CD4-positive, alpha-beta memory T cell (primary cell): ENCODE measurements around the gene PEBP1. TPM values are rescaled to one million over a fixed set of nuclear protein-coding genes. Genes with fewer than 3 reads are reported as not detected.

ENCODE experiments used
- CTCF ChIA-PET: fragments of 350-600 bp; sonication (Branson Sonifier 250); formaldehyde crosslinking; loops from one replicate; lab custom pipeline; 2021; ENCODE audit warnings: inconsistent platforms; ENCODE audit not compliant: partially characterized antibody; lab: Charles Lee
- POLR2A ChIA-PET: fragments of 350-600 bp; sonication (Branson Sonifier 250); formaldehyde crosslinking; loops from one replicate; lab custom pipeline; 2021; ENCODE audit not compliant: partially characterized antibody; lab: Charles Lee
- DNase-seq, 5 donors: peaks; one replicate each; pipeline versions ENCODE4 v3.0.0 to v3.0.0-alpha.2; 2020 to 2022; ENCODE audit warnings: mixed read lengths in 1 of 5
- H3K27ac ChIP-seq: one replicate; pipeline ENCODE4 v1.7.0; 2013; ENCODE audit warnings: low read depth, low read length
- H3K27me3 ChIP-seq: 2 replicates; pipeline ENCODE4 v1.7.0; 2013; ENCODE audit warnings: mild to moderate bottlenecking, low read length, moderate library complexity; ENCODE audit not compliant: insufficient read depth
- H3K36me3 ChIP-seq: 2 replicates; pipeline ENCODE4 v1.7.0; 2013; ENCODE audit warnings: mild to moderate bottlenecking, low read length, moderate library complexity; ENCODE audit not compliant: insufficient read depth
- H3K4me1 ChIP-seq: 2 replicates; pipeline ENCODE4 v1.7.0; 2013; ENCODE audit warnings: mild to moderate bottlenecking, low read length, moderate library complexity; ENCODE audit not compliant: insufficient read depth
- H3K4me3 ChIP-seq, 2 donors: one replicate each; pipeline ENCODE4 v1.7.0; 2013; ENCODE audit warnings: low read length in 2 of 2, mild to moderate bottlenecking in 1 of 2
- H3K9me3 ChIP-seq, 2 donors: one replicate each; pipeline ENCODE4 v1.7.0; 2013; ENCODE audit warnings: low read length in 2 of 2, control low read depth in 1 of 2; ENCODE audit not compliant: control insufficient read depth in 1 of 2
- H3K27ac Mint-ChIP-seq, 7 donors: one replicate each; pipeline ENCODE4 v1.8.0; 2020 to 2021; ENCODE audit warnings: mixed read lengths in 7 of 7, mild to moderate bottlenecking in 6 of 7, inconsistent platforms in 3 of 7, moderate library complexity in 3 of 7
- H3K27me3 Mint-ChIP-seq, 2 donors: one replicate each; pipeline ENCODE4 v1.8.0; 2020 to 2021; ENCODE audit warnings: mixed read lengths in 2 of 2
- H3K36me3 Mint-ChIP-seq, 2 donors: one replicate each; pipeline ENCODE4 v1.8.0; 2020 to 2021; ENCODE audit warnings: mixed read lengths in 2 of 2, inconsistent platforms in 1 of 2, mild to moderate bottlenecking in 1 of 2
- H3K4me1 Mint-ChIP-seq, 4 donors: one replicate each; pipeline ENCODE4 v1.8.0; 2020 to 2021; ENCODE audit warnings: mixed read lengths in 4 of 4, mild to moderate bottlenecking in 1 of 4
- H3K4me3 Mint-ChIP-seq, 8 donors: one replicate each; pipeline ENCODE4 v1.8.0; 2020 to 2021; ENCODE audit warnings: mixed read lengths in 8 of 8, mild to moderate bottlenecking in 7 of 8, moderate library complexity in 6 of 8, inconsistent platforms in 3 of 8
- H3K9me3 Mint-ChIP-seq, 8 donors: one replicate each; pipeline ENCODE4 v1.8.0; 2020 to 2021; ENCODE audit warnings: mixed read lengths in 8 of 8, mild to moderate bottlenecking in 5 of 8, inconsistent platforms in 3 of 8, moderate library complexity in 1 of 8
- intact Hi-C: fragments of 100-400 bp; cut with micrococcal nuclease; formaldehyde crosslinking; loops from one replicate; pipeline ENCODE4 v1.15.1; 2023
- polyA plus RNA-seq, 2 donors: library from polyadenylated mRNA; unstranded; fragments of 300-500 nt; fragmentation: Illumina TruSeq; gene quantifications; one replicate each; pipeline ENCODE4 v1.2.3, GENCODE V29; 2021
- total RNA-seq, 2 experiments: library from RNA; stranded (reverse); gene quantifications; one replicate each; pipeline ENCODE4 v1.2.3, GENCODE V29; 2021

The PEBP1 gene
- total and polyA plus RNA-seq, 4 experiments from 2014 or later, result 95.9 to 422 (median 226) TPM

DNA sequence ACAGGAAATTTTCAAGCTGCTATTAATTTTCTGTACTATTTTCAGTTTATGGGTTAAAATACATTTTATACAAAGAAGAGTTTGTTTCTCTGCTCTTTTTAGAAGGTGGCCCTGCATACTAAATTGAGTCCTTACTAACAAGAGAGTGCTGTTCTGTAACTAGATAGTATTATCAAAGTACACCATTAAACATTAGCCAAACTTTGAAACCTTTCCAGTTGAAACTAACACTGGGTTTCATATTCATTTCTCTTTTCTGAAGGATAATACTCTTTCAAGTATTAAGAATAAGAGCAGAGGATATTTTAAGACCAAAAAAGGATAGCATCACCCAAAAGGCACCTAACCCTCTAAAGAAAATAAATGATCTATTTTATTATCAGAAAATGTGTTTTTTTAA, 47.2 kb downstream of the PEBP1 start:
- no peaks in the 10 kb centered on the region for H3K9me3 ChIP-seq
- H3K27ac ChIP-seq, result no peak overlapping the region
- H3K9me3 Mint-ChIP-seq, result no peaks in the 10 kb centered on the region
- intact Hi-C loops, result loop anchor here (5.0 kb wide), 2 partner anchors 46 to 174 kb away; partner anchors contain the start of gene PEBP1
- peaks cover 4% of the 10 kb centered on the region for H3K4me1 ChIP-seq
- ChIA-PET POLR2A (interaction anchor here (1.1 to 4.9 kb wide), 2 partner anchors 9 to 193 kb away, joined by 3 to 25 read pairs; partner anchors contain the start of gene SUDS3), CTCF (interaction anchor here (0.5 to 6.2 kb wide), 14 partner anchors 8 to 1467 kb away, joined by 3 to 90 read pairs (median 8); partner anchors contain the start of genes PEBP1 and SUDS3)
- DNase-seq, result no peak
- no peak overlapping the region for H3K4me3 ChIP-seq
- H3K36me3 ChIP-seq, result peaks cover 15% of the 10 kb centered on the region
- H3K27me3 ChIP-seq, result no peaks in the 10 kb centered on the region
- H3K27me3 Mint-ChIP-seq, result no peaks in the 10 kb centered on the region
- H3K4me1 Mint-ChIP-seq, result peaks cover 12 to 23% (median 14%) of the 10 kb centered on the region in 4 donors
- peak overlapping the region in 4 of 7 donors; percentile 7 to 57 (median 46) for H3K27ac Mint-ChIP-seq
- no peak overlapping the region for H3K4me3 Mint-ChIP-seq
- peaks cover 24 to 36% of the 10 kb centered on the region in 2 donors for H3K36me3 Mint-ChIP-seq

DNA sequence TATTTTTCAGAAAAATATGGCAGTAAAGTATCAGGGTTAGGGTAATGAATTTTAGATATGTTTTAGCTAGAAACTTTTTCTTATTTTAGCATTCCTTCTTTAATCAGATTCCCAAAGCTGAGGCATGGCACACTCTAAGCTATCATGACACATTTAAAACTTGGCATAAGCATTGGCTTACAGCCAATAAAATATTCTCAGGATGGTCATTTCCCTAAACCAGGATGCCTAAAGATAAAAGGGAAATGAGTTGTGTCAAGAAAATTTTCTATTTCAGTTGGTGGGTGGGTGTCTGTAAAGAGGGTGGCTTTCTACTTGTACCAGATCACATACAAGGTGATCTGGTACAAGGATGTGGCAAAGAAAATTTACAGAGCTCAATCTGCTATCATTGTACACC, 47.8 kb downstream of the PEBP1 start:
- Histone ChIP-seq H3K9me3 (no peaks in the 10 kb centered on the region), H3K4me3 (no peak overlapping the region), H3K27ac (no peak overlapping the region), H3K36me3 (peaks cover 12% of the 10 kb centered on the region), H3K4me1 (peaks cover 4% of the 10 kb centered on the region), H3K27me3 (no peaks in the 10 kb centered on the region)
- Mint-ChIP-seq H3K27me3 (no peaks in the 10 kb centered on the region), H3K4me3 (no peak overlapping the region), H3K27ac (no peak overlapping the region), H3K9me3 (no peaks in the 10 kb centered on the region), H3K36me3 (peaks cover 24 to 35% of the 10 kb centered on the region in 2 donors), H3K4me1 (peaks cover 12 to 23% (median 14%) of the 10 kb centered on the region in 4 donors)
- POLR2A ChIA-PET, result interaction anchor here (1.1 to 4.9 kb wide), 2 partner anchors 10 to 193 kb away, joined by 3 to 25 read pairs; partner anchors contain the start of gene SUDS3
- CTCF ChIA-PET, result interaction anchor here (0.5 to 6.2 kb wide), 12 partner anchors 9 to 1466 kb away, joined by 3 to 90 read pairs (median 8); partner anchors contain the start of genes PEBP1 and SUDS3
- DNase-seq, result no peak
- intact Hi-C loops, result loop anchor here (5.0 kb wide), 2 partner anchors 46 to 174 kb away; partner anchors contain the start of gene PEBP1

DNA sequence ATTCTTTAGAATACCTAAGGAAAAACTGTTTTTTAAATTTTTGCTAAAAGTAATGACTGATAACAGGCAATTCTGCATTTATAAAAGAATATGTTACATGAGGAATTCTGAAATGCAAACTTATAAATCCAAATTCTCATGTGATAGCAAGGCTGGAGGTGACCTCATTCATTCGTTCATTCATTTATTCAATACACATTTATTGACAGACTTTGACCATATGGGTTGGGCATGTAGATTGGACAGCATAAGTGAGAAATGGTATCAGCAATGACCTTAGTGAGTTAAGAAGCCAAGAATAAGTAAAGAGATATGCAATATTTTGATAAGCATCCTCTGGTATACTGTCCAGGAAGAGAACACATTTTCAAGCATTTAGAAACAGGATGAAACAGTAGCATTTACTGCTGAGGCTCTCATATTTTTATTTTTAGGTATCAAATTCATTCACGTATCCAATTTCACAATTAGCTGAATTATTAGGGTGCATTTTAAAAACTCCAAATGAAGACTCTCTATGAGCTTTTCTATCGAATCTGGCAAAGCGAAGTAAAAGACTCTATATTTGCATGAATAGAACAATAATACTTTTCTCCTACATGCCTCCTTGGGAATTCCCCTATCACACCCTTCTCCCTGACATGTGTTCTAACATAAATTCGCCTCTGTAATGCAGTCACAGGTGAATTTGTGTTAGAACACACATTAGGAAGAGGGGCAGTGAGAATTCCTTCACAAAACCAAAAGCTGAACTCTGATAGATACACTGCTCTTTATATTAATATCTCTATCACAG, 49.9 kb downstream of the PEBP1 start:
- intact Hi-C loops, result no loop called here
- H3K27me3 Mint-ChIP-seq, result no peaks in the 10 kb centered on the region
- no peaks in the 10 kb centered on the region for H3K9me3 ChIP-seq
- peaks cover 28 to 42% of the 10 kb centered on the region in 2 donors for H3K36me3 Mint-ChIP-seq
- peaks cover 4% of the 10 kb centered on the region for H3K4me1 ChIP-seq
- ChIA-PET CTCF (interaction anchor here (1.0 to 4.0 kb wide), 4 partner anchors 11 to 329 kb away, joined by 3 to 21 read pairs (median 7); partner anchors contain the start of gene SUDS3), POLR2A (interaction anchor here (4.9 kb wide), 1 partner anchor 190 kb away, joined by 25 read pairs; the partner anchor contains the start of gene SUDS3)
- no peaks in the 10 kb centered on the region for H3K27me3 ChIP-seq
- H3K27ac ChIP-seq, result no peak overlapping the region
- DNase-seq, result no peak
- H3K36me3 ChIP-seq, result no peaks in the 10 kb centered on the region
- H3K4me3 ChIP-seq, result no peak overlapping the region
- H3K9me3 Mint-ChIP-seq, result no peaks in the 10 kb centered on the region
- no peak overlapping the region for H3K4me3 Mint-ChIP-seq
- peak overlapping the region in 6 of 7 donors; percentile 42 to 71 (median 56) for H3K27ac Mint-ChIP-seq
- H3K4me1 Mint-ChIP-seq, result peaks cover 12 to 23% (median 14%) of the 10 kb centered on the region in 4 donors

DNA sequence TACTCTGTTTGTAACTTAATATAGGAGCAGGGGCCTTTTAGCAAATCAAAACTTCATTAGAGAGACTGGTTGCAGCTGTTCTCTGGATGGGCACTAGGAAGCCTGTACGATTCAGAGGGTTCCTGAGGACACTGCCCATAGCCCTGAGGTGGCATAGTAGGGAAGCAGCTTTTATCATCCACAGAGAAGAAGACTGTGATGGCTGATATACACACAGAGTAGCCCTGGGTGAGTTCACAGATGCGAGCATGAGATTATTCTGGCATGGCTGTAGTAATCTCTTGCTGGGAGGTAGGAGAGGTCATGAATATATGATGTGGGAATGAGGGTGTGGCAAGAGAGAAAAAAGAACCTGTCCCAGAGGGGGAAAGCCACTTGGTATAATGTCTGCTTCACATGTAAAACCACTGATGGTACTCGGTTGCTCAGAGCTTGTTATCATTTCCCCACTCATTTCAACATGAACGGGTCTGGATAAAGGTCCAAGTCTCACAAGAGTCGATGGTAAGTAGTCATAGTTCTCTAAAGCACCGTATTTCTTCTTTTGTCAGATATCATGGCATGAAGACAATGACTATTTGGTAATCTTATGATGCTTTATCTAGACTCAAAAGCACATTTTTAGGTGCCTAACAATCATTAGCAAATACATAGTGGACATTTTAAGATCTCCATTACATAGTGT, 52.0 kb downstream of the PEBP1 start:
- no peak overlapping the region for H3K27ac ChIP-seq
- no peak overlapping the region for H3K4me3 ChIP-seq
- Mint-ChIP-seq H3K27ac (peak overlapping the region in 5 of 7 donors; percentile 9 to 63 (median 44)), H3K4me3 (no peak overlapping the region), H3K9me3 (no peaks in the 10 kb centered on the region), H3K4me1 (peaks cover 4 to 9% (median 7%) of the 10 kb centered on the region in 4 donors), H3K36me3 (peaks cover 21 to 33% of the 10 kb centered on the region in 2 donors), H3K27me3 (no peaks in the 10 kb centered on the region)
- no peaks in the 10 kb centered on the region for H3K36me3 ChIP-seq
- no peaks in the 10 kb centered on the region for H3K27me3 ChIP-seq
- no peaks in the 10 kb centered on the region for H3K4me1 ChIP-seq
- no peak for DNase-seq
- POLR2A ChIA-PET, result interaction anchor here (1.2 kb wide), 1 partner anchor 188 kb away, joined by 3 read pairs; the partner anchor contains the start of gene SUDS3
- intact Hi-C loops, result no loop called here
- no peaks in the 10 kb centered on the region for H3K9me3 ChIP-seq
- CTCF ChIA-PET, result interaction anchor here (1.4 kb wide), 1 partner anchor 190 kb away, joined by 3 read pairs; no protein-coding TSS in a partner anchor

DNA sequence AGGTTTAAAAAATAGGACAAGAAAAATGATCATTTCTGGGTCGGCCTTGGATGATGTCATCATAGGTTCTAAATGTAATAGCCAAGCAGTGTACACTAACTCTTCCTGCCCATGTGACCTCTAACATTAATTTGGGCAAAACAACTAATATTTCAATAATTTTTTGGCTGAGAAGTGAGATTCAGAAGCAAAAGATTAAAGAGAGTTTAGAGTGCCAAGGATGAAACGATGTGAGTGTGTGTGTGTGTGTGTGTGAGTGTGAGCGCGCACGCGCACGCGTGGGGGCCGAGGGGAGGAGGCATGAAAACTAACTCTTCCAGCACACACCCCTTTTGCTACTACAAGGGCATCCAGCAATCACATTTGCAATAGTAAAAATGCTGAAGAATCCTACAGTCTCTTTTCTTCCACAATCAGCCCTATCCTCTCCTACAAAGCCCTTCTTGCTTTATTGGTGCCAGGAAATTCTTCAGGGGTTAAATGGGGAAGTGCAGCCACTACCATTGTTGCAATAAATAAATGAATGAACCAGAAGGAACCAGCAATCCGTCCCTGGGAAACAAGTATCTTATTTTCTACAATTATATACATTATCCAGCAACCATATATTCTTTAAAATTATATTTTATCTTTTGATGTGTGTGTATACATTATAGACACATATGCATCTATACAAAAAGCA, 52.9 kb downstream of the PEBP1 start:
- Mint-ChIP-seq H3K27me3 (no peaks in the 10 kb centered on the region), H3K4me1 (peaks cover 4 to 7% (median 6%) of the 10 kb centered on the region in 4 donors), H3K9me3 (no peaks in the 10 kb centered on the region), H3K4me3 (no peak overlapping the region), H3K27ac (peak overlapping the region in 3 of 7 donors; percentile 17 to 57 (median 36)), H3K36me3 (peaks cover 21 to 33% of the 10 kb centered on the region in 2 donors)
- Histone ChIP-seq H3K27ac (no peak overlapping the region), H3K36me3 (peaks cover 4% of the 10 kb centered on the region), H3K27me3 (no peaks in the 10 kb centered on the region), H3K4me3 (no peak overlapping the region), H3K9me3 (no peaks in the 10 kb centered on the region), H3K4me1 (no peaks in the 10 kb centered on the region)
- CTCF ChIA-PET, result no interaction called here
- POLR2A ChIA-PET, result interaction anchor here (1.0 kb wide), 1 partner anchor 17 kb away, joined by 3 read pairs; no protein-coding TSS in a partner anchor
- intact Hi-C loops, result no loop called here
- no peak for DNase-seq

DNA sequence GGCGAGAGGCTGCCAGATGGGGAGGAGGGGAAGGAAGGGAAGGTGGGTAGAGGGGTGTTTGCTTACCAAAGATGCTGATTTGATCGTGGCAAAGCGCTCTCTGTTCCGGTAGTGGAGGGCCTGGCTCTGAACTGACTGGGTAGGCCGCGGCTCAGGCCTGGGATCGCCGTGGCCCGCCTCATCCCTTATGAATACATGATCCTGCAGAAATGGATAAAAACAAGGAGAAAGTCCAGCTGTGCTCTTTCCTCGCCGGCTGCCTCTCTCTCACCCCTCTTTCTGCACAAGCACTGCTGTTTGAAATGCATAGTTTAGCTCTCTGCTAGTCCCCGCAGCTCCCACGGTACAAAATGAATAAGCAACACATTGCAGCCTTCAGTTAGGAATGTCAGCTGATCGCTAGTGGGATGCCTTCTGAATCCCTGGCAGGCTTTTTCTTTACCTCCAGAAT, 53.8 kb downstream of the PEBP1 start:
- DNase-seq, result peak in 1 of 5 donors; percentile 21
- H3K9me3 Mint-ChIP-seq, result no peaks in the 10 kb centered on the region
- Histone ChIP-seq H3K36me3 (peaks cover 9% of the 10 kb centered on the region), H3K9me3 (no peaks in the 10 kb centered on the region), H3K27me3 (no peaks in the 10 kb centered on the region), H3K4me3 (no peak overlapping the region), H3K4me1 (no peaks in the 10 kb centered on the region), H3K27ac (no peak overlapping the region)
- no peak overlapping the region for H3K4me3 Mint-ChIP-seq
- peaks cover 4 to 7% (median 6%) of the 10 kb centered on the region in 4 donors for H3K4me1 Mint-ChIP-seq
- peaks cover 26 to 38% of the 10 kb centered on the region in 2 donors for H3K36me3 Mint-ChIP-seq
- ChIA-PET CTCF (no interaction called here), POLR2A (interaction anchor here (1.0 kb wide), 1 partner anchor 16 kb away, joined by 3 read pairs; no protein-coding TSS in a partner anchor)
- intact Hi-C loops, result no loop called here
- peak overlapping the region in 3 of 7 donors; percentile 13 to 27 (median 25) for H3K27ac Mint-ChIP-seq
- no peaks in the 10 kb centered on the region for H3K27me3 Mint-ChIP-seq
